HG03064 (cell line): ENCODE measurements around the gene AFAP1L1.
A peak's percentile ranks its signal among the peaks of the same experiment; 100 is the strongest.

Experiments
- ATAC-seq: cut with Tn5 transposase; IDR thresholded peaks from one replicate; pipeline ENCODE4 v1.9.1; 2021; ENCODE audit warnings: low read depth; ENCODE audit not compliant: unreplicated experiment

Gene AFAP1L1

GRCh38 chr5:149367972-149368645, 96.5 kb downstream of the AFAP1L1 start:
- ATAC-seq: no peak

DNA sequence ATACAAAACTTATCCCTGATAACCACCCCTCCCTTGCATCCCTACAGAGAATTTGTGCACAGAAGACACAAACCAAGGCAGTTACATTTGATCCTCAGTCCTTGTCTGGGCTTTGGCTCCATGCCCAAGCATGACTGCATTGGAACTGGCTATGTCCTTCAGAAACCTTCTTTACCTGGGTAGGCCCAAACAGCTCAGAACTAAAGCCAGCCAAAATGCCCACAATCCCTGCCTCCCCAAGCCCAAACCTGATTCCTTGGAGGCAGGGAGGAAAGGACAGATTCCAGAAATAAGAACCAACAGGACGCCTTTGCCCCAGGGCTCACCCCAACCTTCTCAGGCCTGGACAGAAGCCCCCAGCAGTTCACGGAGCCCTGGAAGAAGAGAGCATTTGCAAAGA, 99.2 kb downstream of the AFAP1L1 start:
- ATAC-seq: no peak

DNA sequence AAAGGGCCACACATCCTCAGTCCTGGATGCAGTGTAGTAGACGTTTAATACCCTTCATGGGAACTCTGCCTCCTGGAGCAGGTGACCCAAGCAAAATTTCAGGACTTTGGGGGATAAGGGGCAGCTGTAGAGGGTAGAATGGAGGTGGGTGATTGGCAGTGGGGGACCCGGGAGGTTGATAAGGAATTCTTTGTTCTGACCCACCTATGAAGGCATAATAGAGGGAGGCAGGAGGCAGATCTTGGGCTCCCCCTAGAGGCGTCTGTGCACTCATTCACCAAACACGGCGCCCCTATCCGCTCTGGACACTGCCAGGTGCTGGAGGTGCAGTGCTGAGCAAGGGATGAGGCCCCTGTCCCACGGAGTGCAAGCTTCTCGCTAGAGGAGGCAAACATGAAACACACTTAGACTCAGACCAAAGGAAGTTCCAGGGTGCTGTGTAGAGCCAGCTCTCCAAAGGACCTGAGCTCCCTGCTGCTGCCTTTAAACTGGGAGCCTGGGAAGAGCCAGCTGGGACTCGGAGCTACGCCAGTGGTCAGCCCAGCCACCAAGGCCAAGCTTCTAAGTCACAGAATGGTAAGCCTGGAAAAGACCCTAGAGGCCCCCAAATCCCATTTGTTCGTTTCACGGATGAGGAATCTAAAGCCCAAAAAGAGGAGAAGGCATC, 99.8 kb downstream of the AFAP1L1 start:
- ATAC-seq: peak; percentile 68

- no peak for ATAC-seq
These were observed 100.6 kb downstream of the AFAP1L1 start for GRCh38 chr5:149372076-149372795.

- ATAC-seq: no peak
These were observed 101.3 kb downstream of the AFAP1L1 start for GRCh38 chr5:149372932-149373331.

GRCh38 chr5:149374303-149374702, 102.6 kb downstream of the AFAP1L1 start:
- ATAC-seq: no peak

GRCh38 chr5:149374801-149375200, 103.1 kb downstream of the AFAP1L1 start:
- ATAC-seq: no peak

GRCh38 chr5:149375434-149375833, 103.8 kb downstream of the AFAP1L1 start:
- no peak for ATAC-seq

DNA sequence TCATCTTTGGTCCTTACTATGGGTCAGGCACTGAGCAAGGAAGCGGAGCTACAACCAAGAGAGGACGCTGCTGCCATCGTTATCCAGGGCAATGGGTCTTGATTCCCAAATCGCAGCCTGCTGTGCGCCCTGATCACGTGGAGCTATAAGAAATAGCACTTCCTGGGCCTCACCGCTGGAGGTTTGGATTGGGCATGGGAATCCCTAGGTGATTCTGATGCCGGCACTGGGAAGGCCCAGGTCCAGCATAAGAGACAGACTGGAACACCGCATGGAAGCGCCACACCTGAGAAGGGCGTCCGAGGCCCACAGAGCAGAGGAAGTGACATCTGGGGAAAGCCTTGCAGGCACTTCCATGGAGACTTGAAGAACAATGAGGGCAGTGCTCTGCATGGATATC, 104.4 kb downstream of the AFAP1L1 start:
- no peak for ATAC-seq

DNA sequence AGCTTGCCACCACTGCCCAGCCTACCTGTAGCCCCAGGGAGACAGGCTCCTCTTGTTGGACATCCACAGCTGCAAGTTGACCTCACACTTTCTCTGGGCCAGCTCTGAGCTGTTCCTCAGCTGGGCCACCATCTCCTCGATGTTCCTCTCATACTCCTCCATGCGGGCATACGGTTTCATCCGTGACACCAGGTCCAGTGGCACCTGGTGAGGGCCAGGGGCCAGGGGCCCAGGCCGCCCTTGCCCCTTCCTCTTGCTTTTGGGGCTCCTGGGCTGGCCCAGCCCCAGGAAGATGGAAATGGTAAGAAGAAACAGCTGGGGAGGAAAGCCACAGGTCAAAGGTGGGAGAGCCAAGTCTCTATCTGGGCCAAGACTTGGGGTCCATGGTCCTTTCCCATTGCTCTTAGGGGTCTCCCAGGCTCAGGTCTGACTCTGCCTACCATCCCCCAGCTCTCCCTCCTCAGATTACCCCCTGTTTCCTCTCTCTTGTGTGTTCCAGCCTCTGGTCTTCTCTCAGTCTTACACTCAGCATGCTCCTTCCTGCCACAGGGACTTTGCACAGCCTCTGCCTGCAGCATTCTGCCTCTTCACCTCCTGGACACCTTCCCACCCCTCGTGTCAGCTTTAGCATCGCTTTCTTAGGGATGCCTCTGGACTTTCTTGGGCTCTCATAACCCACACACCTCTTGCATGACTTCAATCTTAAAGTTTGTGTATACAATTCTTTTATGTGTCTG, 105.2 kb downstream of the AFAP1L1 start:
- ATAC-seq: no peak

GRCh38 chr5:149378241-149378820, 106.7 kb downstream of the AFAP1L1 start:
- ATAC-seq: no peak

- ATAC-seq: no peak
These were observed 107.6 kb downstream of the AFAP1L1 start, which contains the start of gene IL17B for GRCh38 chr5:149379177-149379761. Gene IL17B (minus strand): TSS chr5:149379292. CDS start chr5:149379225, 67 bp downstream.

DNA sequence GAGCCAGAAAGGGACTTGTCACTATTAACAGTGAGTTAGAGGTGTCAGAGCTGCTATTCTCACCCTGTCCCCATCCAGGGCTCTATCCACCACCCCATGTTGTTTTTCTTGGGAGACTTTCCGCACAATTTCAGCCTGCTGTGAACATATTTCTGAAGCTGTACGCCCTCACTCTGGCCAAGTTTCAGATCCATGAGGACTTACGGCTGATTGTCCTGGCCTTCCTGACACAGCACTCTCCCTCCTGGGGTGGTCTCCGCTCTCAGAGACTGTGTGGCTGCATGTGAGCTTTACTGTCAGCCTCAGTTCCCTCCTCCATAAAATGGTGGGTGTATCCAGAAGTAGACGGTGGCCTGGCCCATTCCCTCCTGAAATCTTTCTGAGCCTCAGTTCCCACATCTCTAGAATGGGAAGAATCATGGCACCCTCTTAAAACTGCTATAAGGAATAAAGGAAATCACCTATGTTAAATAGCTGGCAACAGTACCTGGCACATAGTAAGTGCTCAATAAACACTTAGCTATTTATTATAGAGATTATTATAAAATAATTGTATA, 108.2 kb downstream of the AFAP1L1 start:
- ATAC-seq: no peak

GRCh38 chr5:149380466-149381121, 108.9 kb downstream of the AFAP1L1 start:
- ATAC-seq: no peak

DNA sequence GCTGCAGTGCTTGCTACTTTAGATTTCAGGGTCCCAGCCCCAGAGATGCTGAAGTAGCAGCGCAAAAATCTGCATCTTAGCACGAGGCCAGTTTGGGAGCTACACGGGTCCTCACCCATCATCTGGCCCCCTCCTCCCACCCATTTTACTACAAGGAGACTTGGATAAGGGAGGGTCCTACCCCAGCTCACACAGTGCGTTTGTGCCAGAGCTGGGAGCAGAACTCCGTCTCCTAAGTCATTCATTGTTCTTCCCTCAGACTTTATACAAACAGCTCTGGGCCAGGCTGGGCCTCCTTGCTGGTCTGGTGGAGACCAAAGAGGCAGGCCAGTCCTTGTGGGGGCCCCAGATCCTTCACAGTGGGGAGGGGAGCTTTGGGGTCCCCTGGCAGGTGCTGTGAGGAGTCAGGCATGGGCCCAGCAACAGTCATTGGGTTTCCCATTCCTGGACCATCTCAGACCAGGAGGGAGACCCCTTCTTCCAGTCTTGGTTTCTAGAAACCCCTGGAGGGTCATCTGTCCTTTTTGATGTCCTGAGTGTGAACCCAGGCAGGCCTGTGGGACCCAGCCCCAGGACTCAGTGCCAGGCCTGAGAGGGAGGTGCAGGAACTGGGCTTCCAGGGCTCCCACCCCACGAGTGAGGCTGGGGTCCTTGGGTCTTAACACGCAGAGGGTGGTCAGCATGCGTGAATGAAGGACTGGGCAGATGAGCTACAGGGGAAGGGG, 109.8 kb downstream of the AFAP1L1 start:
- ATAC-seq: no peak

DNA sequence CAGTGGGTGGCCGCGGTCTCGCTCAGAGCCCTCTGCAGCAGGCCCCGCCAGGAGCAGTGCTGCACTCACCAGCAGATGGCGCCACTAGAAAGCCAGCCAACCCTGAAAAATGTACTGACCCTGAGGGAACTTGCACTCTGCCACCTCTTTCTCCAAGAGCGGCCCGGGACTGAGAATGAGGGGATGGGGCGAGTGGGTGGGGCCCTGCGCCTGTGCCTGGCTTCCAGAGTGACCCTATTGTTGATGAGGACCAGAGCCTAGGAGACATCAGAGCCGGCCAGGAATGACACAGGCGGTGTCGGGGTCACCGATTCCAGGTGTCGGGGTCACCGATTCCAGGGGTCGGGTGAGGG, 110.3 kb downstream of the AFAP1L1 start:
- no peak for ATAC-seq

DNA sequence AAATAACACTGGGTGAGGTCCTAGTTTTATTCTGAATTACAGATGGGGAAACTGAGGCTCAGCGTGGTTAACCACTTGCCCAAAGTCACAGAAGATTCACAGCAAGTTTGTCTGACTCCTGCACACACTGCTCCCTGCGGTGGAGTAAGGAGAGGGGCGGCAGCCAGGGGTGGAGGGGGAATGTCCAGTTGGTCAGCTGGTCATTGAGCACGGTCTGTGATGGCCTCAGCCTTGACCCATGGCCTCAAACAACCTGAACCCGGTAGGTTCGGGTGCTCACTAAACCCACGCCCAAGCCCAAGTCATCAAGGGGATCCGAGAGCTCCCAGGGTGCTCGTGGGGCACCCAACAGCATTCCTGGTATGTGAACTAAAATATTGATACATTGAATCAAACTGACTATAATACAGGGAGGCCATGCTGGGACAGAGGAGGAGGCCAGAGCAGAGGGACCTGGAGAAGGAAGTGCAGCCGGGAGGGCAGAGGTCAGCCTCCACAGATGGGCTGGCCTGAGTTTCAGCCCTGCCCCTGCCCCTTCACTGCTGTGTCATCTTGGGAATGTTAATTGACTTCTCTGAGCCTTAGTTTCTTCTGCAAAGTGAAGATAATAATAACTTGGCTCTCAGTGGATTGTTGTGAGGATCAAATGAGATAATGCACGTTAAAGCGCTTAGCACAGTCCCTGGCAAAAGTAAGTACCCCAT, 111.0 kb downstream of the AFAP1L1 start:
- no peak for ATAC-seq

GRCh38 chr5:149383399-149383798, 111.7 kb downstream of the AFAP1L1 start:
- no peak for ATAC-seq
